HG02763 (cell line): ENCODE measurements around the gene GPR18.
"Not testable (repeated sequence)": the region's sequence is repeated elsewhere in the genome, so short reads cannot be mapped to it uniquely, and the experiment has no call there.

ENCODE experiments used
- ATAC-seq: cut with Tn5 transposase; IDR thresholded peaks from one replicate; pipeline ENCODE4 v1.9.1; 2021; ENCODE audit warnings: mild to moderate bottlenecking, moderate library complexity; ENCODE audit not compliant: unreplicated experiment

The GPR18 gene

DNA sequence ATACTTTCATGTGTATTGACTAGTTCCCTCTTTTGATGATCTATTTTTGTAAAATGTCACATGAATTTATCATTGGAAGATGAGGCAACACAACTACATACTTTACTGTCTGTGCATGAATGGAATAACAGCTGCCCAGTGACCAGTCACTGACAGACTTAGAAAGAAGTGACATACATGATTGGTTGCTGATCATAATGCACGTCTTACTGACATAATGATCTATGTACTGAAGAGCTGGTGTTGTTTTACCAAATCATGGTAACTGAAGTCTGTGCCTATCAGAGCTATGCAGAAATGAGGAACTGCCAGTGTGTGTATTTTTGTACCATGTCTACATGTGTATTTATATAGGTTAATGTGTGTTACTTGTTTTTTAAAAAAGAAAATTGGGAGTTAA lies 26.5 kb downstream of the GPR18 start:
- ATAC-seq: no peak

DNA sequence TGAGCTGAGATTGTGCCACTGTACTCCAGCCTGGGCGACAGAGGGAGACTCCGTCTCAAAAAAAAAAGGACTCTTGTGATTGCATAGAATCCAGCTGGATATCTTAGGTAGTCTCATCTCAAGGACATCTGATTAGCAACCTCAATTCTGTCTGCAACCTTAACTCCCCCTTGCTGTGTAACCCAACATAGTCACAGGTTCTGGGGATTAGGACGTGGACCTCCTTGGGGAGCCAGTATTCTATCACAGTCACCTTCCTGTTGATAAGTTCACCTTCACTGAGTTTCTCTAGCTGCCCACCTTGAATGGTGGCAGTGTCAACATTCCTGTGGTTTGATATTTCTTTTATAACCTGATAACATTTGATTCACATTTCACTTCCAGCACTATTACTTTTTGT lies 27.2 kb downstream of the GPR18 start:
- no peak for ATAC-seq

DNA sequence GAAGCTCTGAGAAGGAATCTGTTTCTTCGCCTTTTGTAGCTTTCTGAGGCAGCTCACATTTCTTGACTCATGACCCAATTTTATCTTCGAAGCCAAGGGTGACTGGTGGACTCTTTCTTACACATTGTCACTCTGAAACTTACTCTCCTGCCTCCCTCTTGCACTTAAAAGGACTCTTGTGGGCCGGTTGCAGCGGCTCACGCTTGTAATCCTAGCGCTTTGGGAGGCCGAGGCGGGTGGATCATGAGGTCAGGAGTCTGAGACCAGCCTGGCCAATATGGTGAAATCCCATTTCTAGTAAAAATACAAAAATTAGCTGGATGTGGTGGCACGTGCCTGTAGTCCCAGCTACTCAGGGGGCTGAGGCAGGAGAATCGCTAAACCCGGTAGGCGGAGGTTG lies 27.6 kb downstream of the GPR18 start:
- not testable (repeated sequence) for ATAC-seq

DNA sequence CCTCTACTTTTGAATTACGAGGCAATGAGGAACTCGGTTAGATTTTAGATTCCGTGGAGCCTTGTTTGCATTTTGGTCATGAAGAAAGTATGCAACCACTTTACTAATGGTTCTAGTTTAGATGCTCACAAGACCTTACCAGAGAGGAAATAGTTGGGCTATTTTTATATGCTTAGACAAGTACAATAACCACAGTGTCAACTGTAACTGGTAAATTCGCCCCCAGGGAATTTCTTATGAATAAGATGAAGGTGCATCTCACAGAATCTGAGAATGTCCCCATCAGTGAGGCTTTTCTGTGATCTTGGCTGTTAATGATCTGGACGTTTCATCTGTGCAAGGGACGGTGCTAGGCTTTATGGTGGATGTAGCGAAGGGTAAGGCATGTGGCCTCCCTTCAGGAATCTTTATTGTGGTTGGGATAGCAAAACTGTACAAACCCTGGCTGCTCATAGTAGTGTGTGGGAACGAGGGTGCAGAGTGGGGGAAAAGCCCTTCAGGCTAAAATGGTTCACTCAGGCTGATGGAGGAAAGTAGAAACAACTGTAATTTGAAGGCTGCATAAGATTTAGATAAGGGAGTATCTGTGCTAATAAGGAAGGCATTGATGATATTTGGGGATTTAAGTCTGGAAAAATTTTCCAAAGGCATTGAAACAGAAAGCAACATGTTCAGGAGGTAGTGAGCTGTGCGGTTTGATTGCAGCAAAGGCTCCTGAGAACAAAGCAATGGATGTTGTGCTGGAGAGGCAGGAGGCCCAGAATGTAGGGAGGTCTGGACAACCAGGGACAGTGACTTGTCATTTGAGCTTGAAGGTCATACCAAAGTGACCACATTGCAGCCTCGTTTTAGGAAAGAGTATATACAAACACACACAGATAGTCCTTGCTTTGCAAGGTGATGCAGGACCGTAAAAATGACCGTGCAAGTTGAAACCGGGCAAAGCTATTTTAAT lies 29.2 kb downstream of the GPR18 start:
- ATAC-seq: peak; percentile 93

DNA sequence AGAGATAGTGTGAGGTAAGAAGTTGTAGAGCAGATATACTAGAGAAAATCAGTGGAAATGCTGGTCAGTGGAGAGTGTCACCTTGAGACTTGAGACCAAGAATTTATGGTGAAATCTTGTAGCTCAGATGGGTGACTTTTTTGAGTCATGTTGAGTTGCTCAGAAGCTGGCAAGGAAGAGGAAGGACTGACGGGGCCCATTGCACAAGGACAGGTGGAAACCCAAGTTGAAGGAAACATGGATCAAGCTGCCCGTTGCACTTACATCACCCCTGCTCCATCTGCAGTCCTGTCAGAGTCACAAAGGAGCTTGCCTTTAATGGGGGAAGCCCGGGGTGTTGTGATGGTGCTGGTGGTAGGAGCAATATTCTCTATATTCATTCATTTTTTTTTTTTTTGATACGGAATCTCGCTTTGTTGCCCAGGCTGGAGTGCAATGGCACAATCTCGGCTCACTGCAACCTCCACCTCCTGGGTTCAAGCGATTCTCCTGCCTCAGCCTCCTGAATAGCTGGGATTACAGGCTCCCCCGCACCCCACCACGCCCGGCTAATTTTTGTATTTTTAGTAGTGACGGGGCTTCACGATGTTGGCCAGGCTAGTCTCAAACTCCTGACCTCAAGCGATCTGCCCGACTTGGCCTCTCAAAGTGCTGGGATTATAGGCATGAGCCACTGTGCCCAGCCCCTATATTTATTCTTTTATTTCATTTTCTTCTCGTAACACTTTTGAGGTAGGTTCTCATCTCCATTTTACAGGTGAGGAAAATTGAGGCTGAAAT lies 30.1 kb downstream of the GPR18 start:
- ATAC-seq: no peak

DNA sequence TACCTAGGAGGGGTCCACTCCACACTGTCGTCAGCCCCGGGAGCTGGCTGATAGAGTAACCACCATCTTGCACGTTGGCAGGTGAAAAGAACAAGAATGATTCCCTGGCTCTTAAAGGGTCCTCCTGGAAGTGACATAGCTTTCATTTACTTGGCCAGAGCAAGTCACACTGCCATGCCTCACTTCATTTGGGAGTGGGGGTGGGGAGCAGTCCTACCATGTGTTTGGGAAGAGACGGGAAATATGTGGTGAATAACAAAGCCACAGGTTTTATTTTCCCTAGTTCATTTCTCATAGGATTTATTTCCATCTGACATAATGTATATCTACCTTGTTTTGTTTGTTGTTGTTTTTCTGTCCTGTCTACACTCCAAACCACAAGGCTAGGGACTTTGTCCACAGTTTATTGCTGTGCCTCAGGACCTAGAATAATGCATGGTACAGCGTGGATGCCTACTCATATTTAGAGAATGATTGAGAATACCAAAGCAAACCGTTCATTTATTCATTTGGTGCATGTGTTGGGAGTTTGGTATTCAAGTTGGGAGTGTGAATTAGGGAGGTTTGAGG lies 30.8 kb downstream of the GPR18 start:
- no peak for ATAC-seq

DNA sequence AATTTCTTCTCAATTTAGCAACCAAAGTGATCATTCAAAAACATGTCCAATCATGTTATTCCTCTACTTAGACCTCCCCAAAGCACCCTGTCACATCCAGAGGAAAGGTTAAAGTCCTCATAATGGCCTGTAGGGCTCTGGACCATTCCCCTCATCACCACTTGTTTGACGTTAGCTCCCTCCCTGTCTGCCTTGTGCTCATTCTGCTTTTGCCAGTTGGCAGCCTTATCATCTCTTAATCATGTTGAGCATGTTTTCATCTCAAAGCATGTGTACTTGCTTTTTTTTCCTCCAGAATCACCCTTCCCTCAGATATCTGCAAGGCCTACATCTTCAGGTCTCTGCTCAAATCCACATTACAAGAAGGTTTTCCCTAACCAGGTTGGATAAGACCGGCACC lies 31.7 kb downstream of the GPR18 start:
- ATAC-seq: no peak

DNA sequence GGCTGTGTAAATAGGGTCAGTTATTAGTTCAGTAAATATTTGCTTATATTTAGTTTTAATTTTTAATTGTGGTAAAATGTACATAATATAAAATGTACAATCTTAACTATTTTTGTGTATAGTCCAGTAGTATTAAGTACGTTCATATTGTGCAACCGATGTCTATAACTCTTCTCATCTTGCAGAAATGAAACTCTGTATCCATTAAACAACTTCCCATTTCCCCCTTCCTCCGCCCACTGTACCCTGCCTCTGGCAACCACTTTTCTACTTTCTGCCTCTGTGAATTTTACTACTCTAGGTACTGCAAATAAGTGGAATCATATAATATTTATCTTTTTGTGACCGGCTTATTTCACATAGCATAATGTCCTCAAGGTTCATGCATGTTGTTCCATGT lies 33.1 kb downstream of the GPR18 start:
- no peak for ATAC-seq

DNA sequence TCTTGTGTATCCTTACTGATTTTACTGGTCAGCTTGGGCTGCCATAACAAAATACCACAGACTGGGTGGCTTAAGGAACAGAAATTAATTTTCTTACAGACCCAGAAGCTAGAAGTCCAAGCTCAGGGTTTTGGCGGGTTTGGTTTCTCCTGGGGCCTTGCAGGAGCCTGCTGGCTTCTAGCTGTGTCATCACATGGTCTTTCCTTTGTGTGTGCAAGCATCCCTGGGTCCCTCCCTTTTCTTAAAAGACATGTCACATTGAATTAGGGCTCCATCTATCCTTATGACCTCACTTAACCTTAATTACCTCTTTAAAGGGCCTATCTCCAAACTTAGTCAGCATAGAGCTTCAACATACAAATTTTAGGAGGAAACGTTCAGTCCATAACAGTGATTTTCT lies 34.2 kb downstream of the GPR18 start:
- ATAC-seq: no peak

DNA sequence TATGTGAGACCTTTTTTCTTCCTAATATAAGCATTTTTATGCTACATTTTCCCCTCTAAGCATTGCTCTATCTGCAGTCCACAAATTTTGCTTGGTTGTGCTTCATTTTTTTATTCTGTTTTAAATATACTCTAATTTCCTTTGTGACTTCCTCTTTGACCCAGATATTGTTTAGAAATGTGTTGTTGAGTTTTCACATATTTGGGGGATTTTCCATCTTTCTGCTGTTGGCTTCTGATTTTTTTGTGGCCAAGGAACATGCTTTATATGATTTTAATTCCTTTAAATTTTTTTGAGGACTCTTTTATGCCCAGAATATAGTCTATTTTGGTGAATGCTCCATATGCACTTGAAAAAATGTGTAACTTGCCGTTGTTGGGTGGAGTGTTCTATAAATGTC lies 34.6 kb downstream of the GPR18 start:
- ATAC-seq: no peak

DNA sequence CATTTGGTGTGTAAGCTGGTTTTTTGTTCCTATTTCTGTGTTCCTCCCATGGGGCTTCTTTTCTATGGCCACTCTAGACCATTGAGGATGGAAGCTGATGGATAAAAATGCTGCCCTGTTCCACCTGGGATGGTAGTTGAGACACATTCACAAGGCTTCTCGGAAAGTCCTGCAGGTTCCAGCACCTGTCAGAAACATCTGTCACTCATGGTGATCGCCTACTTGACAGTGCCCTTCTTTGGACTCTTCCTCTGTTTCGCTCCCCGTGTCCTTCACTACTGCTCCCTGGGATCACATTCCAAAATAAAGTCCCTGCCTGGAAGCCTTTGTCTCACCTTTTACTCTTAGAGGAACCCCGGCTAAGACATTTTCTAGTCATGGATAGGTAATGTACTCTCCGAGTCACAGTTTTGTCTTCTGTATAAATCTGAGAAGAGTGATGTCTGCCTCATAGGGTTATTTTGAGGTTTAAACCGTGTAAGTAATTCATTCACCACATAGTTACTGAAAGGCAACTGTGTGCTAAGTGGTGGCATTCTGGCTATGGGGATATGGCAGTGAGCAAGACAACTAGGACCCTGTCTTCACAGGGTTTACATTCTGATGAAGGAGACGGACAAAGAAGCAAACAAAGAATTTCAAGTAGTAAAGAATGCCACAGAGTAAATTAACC lies 36.5 kb downstream of the GPR18 start:
- no peak for ATAC-seq

DNA sequence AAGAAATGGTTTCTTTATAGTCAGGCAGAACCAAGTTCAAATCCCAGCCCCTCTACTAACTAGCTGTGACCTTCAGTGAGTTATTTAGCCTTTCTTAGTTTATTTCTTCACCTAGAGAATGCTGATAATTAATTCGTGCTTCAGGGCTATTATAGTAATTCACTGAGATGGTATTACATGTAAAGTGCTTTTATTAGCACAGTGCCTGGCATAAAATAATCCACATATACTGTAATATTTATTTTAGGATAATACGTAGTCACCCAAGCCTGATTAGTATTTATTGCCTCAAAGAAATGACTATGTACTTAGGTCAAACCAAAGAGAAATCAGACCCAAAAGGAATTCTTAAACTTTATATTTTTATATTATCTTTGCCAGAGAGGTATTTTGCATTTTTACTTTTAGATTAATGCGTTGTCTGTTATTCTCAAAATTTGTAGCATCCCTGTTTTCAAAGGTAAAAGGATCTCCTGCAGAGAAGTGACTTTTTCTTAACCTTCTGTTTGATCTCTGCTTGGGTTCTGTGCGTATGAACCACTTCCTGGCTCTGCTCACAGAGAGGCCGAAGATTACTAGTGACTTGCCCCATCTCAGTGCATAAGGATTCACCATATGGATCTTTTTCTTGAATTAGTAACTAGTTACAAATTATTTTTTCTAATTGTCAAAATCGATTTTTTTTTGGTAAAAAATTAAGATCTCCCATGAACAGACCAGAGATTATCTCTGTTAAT lies 37.8 kb downstream of the GPR18 start:
- ATAC-seq: no peak

DNA sequence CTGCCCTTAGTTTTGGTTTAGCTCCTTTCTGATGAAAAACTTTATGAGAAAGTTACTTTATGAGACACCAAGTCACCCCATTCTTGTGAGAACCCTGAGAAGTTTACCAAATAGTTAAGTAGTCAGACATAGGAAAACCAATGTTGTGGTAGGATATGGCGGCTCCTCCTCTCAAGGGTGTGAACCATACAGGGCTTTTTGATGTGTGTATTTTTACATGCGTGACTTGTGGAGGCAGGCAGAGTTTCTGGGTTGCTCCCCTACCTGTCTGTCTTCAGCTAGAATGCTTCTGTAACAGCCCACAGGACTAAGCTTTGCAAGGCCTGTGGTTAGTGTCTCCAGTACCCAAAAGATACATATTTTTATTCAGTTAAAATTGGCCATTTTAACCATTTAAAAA lies 39.2 kb downstream of the GPR18 start:
- ATAC-seq: peak; percentile 35

DNA sequence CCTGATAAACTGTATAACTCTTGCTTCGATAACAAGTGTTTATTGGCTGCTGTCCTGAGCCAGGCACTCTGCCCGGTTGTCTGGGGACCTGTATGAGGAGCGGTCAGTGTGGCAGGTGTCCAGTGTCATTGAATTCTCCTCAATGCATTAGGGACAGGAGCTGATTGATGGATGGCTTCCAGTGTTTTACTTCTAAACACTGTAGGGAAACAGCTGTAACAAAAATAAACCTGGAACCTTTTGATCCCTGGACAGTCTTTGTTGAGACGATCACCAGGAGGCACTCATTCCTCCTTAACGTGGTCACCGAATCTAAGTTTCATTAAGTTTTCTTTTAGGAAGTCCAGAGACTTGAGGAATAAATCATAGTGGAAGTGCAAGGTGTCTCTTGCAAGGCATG lies 39.6 kb downstream of the GPR18 start:
- no peak for ATAC-seq

DNA sequence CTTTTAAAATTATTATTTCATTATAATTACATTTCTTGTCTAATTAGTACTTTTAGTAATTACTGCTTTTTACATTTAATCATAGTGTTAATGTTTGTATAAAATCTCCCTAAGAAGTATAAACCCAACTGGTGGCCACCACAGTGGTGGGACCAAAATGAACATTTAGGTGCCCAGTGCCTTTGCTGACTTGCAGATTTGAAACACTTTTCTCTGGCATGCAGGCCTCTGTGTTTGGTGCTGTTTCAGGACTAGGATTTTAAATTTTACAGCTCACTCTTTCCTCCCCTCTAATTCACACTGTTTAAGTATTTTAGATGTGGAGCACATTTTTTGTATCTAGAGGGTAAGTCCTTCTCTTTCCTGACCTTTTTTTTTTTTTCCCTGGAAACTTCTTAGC lies 40.1 kb downstream of the GPR18 start:
- no peak for ATAC-seq

DNA sequence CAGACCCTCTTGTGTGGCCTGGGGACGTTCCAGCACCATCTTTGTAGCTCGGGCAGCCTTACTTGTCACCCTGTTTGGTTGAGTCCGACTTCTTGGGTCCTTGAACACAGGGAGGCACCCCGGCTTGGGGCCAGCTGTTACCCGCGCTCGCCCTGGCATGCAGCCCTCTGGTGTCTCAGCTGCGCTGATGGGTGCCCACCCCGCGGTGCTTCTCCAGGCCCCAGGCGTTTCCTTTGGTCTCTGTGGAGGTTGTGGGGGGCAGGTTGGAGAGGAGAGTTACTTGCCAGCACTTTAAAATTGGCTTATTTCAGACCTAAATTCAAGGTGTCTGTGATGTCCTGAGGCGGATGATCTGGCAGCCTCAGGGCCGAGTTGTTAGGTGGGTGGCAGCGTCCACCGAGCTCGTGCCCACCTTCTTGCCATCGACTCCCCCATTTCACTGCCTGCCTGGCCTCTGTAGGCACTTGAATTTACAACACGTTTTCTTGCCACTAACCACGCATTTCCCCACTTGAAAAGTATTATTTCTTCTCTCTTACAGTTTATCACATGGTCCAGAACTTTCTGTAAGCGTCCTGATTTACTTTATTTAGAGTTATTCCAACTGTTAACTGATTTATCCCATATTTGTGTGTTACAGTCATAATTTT lies 40.6 kb downstream of the GPR18 start:
- ATAC-seq: no peak

DNA sequence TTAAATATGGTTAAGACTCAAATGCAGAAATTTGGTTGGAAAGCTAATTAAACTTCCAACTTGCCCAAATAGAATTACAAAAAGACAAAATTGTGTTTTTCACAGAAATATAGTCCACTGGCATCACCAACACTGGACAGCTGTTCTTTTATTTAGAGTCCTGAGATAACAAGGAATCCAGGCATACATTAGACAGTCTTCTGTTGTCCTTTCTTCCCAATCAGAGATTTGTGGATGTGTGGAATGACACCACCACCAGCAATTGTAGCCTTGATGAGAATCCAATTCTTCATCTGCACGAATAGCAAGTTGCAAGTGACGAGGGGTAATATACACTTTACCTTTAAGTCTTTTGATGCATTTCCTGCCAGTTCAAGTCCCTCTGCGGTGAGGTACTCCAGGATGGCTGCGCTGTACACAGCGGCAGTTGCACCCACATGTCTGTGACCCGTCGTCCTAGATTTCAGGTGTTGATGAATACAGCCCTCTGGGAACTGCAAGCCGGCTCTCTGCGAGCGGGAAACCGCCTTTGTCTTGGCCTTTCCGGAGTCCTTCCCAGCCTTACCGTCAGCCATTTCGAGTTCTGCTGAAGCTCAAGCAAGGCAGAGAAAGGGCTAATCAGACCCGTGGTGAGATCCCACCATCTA lies 42.9 kb downstream of the GPR18 start:
- ATAC-seq: no peak

DNA sequence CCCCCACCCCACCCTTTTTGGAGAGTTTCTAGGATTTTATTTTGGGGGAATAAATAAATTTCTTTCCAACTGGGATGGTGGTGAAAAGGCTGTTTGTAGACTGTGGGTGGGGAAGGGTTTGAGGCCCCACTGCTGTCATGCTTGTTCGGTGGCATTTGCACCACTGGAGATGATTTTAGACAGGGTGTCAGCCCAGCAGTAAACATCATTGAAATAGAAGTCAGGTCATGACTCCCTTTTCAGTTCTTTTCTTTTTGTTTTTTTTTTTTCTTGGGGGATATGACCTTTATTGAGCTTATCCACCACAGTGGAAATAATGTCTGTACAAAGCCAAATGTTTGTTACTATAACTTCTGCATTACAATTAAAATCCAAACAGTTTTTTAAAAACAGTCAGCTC lies 43.4 kb downstream of the GPR18 start:
- no peak for ATAC-seq

DNA sequence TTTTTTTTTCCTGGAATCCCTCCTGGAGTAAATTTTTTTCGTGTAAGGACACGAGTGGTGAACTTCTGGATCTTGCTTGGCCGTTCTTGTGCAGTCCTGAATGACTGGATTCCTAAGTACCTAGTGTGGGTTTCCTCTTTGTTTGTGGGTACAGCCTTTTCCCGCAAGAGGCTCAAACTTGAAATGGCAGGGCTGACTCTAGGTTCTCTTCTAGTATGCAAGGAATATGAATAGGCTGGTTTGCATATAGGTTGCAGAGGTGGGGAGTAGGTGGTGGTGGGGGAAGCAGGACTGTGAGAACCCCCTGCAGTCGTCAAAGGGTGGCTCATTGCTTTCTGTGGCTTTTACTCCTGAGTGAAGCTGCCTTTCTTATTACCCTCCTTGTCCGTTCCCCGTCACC lies 43.9 kb downstream of the GPR18 start:
- peak; percentile 68 for ATAC-seq
